AML-193 (cell line): Measurements from ENCODE around the gene CDAN1.
A peak's percentile ranks its signal among the peaks of the same experiment; 100 is the strongest.
"Not testable (repeated sequence)": the region's sequence is repeated elsewhere in the genome, so short reads cannot be mapped to it uniquely, and the experiment has no call there.

Experiments used
- DNase-seq, 2 experiments: peaks; one replicate each; lab custom pipeline; 2025; lab: John Stamatoyannopoulos, UW

Gene CDAN1

DNA sequence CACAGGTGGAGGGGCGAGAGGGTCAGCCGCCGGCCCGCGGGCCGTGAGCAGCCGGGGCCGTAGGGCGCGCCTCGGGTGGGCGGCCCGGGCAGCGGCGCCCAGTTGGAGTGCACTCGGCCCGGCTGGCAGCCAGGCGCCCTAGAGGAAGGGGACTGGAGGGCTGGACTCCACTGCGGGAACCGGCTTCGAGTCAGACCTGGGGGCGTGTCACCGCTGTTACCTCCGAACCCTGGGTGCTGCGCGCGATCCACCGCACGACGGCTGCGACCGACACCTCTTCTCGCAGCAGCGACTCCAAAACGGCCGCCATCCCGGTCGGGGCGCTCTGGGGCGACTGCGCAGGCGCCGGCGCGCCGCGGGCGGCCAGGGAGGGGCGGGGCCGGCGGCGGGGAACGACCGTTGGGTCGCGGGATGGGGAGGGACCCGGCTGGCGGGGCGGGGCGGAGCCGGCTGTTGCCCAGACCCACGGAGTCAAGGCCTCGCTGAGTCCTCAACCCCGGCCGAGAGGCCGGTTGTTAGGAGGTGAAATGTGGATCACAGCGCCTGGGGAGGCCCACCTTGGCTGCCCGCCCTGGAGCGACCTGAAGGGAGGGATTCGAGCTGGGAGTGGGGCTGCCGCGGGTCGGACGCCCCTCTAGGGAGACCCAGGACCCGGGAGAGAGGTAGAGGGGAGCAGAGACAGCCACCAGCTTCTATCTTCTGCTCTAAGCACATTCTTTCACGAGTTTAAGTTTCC lies at the start of gene CDAN1:
Gene CDAN1 (minus strand): TSS at position 336 of the 736 bp plus-strand sequence. CDS start 26 bp downstream, at position 310.
- DNase-seq, result peak; percentile 70 to 76

DNA sequence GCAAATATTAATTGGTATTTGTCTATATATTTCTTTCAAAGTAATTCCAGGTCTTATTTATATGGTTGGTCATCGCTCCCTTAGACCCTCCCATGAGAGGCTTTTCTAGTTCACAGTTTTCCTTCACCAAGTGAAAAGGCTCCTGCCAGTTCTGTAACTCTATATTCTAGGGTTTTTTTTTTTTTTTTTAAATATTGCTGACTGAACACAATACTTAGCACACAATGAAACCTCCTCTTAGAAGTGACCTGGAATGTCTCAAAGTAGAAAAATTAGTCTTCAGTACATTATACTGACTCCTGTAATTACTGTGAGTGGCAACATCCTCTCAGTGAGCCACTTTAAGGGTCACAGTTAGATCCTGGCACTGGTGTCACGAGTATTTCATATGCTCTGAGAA lies 48.6 kb upstream of the CDAN1 start:
- no peak for DNase-seq

- no peak for DNase-seq
Measured at GRCh38 chr15:42784705-42785104, 47.8 kb upstream of the CDAN1 start.

- DNase-seq, result no peak
Measured at GRCh38 chr15:42782716-42783115, 45.8 kb upstream of the CDAN1 start.

GRCh38 chr15:42775416-42775815 lies 38.5 kb upstream of the CDAN1 start:
- DNase-seq, result no peak

GRCh38 chr15:42772901-42773300 lies 36.0 kb upstream of the CDAN1 start:
- DNase-seq, result no peak

GRCh38 chr15:42772144-42772543 lies 35.2 kb upstream of the CDAN1 start:
- DNase-seq, result no peak

DNA sequence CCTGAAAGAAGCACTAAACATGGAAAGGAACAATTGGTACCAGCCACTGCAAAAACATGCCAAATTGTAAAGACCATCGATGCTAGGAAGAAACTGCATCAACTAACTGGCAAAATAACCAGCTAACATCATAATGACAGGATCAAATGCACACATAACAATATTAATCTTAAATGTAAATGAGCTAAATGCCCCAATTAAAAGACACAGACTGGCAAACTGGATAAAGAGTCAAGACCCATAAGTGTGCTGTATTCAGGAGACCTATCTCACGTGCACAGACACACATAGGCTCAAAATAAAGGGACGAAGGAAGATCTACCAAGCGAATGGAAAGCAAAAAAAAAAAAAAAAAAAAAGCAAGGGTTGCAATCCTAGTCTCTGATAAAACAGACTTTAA lies 29.2 kb upstream of the CDAN1 start:
- DNase-seq, result not testable (repeated sequence)

DNA sequence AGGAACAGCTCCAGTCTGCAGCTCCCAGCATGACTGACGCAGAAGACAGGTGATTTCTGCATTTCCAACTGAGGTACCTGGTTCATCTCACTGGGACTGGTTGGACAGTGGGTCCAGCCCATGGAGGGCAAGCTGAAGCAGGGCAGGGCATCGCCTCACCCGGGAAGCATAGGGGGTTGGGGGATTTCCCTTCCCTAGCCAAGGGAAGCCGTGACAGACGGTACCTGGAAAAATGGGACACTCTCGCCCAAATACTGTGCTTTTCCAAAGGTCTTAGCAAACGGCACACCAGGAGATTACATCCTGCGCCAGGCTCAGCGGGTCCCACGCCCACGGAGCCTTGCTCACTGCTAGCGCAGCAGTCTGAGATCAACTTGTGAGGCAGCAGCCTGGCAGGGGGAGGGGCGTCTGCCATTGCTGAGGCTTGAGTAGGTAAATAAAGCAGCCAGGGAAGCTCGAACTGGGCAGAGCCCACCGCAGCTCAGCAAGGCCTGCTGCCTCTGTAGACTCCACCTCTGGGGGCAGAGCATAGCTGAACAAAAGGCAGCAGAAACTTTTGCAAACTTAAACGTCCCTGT lies 27.3 kb upstream of the CDAN1 start:
- DNase-seq, result not testable (repeated sequence)

GRCh38 chr15:42761813-42762212 lies 24.9 kb upstream of the CDAN1 start:
- not testable (repeated sequence) for DNase-seq

- no peak for DNase-seq
Measured at GRCh38 chr15:42760759-42761158, 23.8 kb upstream of the CDAN1 start.

GRCh38 chr15:42759093-42759492 lies 22.2 kb upstream of the CDAN1 start:
- DNase-seq, result no peak

DNA sequence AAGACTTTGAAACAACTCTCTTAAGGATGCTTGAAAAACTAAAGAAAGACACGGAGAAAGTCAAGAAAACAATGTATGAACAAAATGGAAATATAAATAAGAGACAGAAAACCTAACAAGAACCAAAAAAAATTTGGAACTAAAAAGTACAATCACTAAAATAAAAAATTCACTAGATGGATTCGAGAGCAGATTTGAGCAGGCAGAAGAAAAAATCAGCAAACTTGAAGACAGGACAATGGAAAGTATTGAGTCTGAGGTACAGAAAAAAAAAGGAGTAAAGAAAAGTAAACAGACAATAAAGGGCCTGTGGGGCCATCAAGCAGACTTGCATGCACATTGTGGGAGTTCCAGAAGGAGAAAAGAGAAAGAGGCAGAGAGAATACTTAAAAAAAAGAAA lies 13.4 kb upstream of the CDAN1 start:
- no peak for DNase-seq

DNA sequence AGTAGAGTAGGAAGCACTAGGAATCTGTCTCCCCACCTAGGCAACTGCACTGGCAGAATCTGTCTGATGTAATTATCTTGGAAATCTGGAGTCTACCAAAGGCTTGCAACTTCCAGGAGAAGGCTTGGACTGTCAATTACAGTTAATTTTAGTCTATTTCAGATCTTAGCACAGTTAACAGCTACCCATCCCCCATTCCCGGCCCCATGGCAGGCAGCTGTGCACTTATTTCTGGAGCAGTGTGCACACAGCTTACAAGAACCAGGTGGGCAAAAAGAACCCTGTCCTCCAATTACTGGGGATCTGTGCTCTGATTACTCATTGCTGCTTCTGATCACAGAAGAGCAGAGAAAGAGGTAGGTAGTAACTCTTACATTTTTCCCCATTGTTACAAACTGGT lies 12.3 kb upstream of the CDAN1 start:
- DNase-seq, result no peak

DNA sequence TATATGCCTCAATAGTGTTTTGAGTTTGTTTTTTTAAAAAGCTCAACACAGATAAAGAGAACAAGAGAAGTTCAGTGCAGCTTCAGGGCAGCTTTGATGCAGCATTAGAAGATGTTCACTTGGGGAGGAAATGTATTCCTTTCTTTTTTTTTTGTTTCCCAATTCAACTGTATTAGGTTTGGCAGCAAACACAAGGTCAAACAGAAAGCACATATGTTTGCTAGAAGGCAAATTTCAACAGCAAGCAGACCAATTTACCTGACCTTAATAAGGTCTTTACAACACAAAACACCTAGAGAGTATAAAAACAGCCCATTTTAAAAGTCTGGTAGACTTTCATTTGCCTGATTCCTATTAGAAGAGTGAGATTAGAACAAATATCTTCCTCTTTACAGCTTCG lies 7.3 kb upstream of the CDAN1 start:
- DNase-seq, result no peak

DNA sequence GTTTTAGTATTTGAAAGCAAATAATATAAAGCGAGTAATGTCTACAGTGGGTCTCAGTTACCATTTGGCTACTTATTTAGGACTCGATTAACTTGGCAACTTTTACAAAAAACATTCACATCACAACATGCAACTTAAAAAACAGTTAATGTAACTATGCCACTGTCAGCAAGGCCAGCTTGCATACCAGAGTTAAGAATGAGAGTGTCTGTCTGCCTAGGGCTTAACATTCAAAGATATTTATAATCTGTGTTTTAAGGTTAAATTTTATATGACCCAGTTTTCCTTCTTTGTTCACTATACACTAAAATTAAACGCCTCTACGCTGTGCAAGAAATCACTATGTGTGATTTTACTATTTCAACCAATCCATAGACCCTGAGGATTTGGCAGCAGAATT lies 5.2 kb upstream of the CDAN1 start:
- no peak for DNase-seq

GRCh38 chr15:42741710-42742109 lies 4.8 kb upstream of the CDAN1 start:
- DNase-seq, result no peak

DNA sequence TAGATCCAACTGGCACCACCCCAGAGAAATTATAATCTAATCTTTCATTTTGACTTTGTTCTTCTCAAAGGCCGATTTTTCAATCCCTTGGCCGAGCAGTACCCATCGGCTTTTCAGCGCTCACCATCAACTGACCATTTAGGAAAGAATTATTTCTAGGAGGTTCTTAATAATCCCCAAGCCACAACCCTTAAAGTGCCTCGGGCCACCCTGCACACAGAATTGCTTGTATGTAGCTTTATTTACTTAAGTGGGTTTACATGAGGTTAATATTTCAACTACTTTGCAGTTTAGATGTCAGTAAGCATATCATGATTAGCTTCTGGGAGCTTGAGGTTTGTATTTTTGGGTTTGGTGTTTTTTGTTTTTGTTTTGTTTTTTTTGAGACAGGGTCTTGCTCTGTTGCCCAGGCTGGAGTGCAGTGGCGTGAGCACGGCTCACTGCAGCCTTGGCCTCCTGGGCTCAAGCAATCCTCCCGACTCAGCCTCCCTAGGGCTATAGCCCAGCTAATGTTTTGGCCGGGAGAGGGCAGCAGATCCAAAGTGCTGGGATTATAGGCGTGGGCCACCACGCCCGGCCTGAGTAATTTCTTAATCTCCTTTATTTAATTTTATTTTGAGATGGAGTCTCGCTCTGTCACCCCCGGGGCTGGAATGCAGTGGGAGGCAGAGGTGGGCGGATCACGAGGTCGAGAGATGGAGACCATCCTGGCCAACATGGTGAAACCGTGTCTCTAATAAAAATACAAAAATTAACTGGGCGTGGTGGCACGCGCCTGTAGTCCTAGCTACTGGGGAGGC lies 801 bp upstream of the CDAN1 start:
- DNase-seq, result peak; percentile 21 to 49

DNA sequence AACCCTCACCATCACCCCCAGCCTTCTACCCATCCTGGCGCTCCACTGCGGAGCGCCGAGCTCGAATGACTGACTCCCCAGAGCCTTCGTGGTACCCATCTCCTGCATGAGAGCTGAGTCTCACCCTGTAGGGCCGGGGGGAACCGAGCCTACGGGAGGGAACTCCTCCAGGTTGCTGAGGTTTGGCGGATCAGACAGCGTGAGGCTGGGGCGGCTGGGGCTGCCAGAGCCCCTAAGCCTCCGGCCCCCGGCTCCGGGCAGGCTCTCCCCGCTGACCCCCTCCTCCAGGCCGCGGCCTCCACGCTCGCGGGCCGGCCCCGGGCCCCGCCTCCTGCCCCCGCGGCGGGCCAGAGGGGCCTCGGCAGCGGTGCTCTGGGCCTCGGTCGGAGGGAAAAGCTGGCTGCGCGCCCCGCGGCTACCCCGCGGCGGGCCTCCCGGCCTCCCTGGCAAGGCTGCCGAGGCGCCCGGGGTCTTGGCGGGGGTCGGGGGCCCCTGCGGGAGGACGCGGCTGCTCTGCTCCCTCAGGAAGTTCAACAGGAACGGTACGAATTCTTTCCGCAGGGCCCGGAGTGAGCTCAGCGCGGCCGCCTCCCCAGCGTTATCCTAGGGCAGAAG lies 643 bp downstream of the CDAN1 start:
- DNase-seq, result no peak

- no peak for DNase-seq
Measured at GRCh38 chr15:42735382-42736165, 1.4 kb downstream of the CDAN1 start.

DNA sequence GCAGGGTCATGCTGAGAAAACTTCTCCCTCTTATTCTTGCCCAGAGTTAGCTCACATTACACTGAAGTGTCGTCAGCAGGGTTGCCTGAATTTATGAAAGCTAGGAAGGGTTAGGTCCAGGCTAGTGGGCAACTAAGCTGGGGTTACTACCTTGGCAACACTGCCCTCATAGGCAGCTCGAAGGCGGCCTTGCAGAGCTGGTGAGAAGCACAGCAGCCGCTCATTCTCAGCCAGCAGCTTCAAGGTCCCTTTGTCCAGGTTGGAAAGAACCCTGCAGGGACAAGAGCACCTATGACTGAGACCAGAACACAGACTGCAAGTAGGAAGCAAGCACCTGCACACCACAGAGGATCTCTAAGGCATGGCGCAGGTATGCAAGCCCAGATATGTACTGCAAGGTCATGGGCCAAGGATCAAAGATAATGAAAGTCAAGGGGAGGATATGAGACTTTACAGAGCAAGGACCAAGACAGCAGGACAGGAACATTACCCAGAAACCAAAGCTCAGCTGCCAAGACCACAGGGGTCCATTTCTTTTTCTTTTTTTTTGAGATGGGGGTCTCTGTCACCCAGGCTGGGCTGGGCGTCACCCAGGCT lies 2.8 kb downstream of the CDAN1 start:
- DNase-seq, result no peak
